GM21381 (cell line): Measurements from ENCODE around the gene B4GALNT2.
"Not testable (repeated sequence)": the region's sequence is repeated elsewhere in the genome, so short reads cannot be mapped to it uniquely, and the experiment has no call there.

Source experiments
- ATAC-seq: cut with Tn5 transposase; IDR thresholded peaks from one replicate; pipeline ENCODE4 v1.9.1; 2021; ENCODE audit warnings: mild to moderate bottlenecking, moderate library complexity; ENCODE audit not compliant: unreplicated experiment

The B4GALNT2 gene

DNA sequence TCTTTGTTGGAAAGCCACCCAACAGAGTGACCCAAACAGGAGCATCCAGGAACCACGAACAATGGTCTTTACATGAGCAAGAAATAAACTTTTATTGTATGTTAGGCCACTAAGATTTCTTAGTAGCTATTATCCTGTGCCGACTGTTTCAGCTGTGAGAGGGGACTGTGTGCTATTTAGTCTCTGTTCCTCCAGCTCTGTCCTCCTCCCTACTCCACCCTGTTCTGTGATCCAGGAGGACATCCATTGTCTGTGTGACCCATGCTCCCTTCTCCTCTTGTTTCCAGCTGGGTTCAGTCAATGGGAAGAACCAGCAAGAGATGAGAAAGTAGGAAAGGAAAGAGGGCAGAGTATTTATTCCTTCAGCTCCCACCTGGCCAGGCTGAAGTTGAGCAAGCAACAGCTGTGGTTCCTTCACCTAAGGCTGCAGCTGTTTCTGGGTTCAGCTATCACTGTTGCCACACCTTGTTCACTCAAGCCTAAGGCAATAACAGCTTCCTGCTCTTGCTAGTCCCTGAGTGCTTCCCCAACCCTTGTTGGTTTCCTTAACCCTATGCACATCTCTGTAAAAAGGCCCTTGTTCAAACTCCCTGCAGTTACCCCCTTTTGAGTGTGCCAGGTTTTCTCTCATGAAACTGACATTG, 14.9 kb upstream of the B4GALNT2 start:
- ATAC-seq = no peak

- no peak for ATAC-seq
These were observed 12.4 kb upstream of the B4GALNT2 start for GRCh38 chr17:49120166-49120565.

DNA sequence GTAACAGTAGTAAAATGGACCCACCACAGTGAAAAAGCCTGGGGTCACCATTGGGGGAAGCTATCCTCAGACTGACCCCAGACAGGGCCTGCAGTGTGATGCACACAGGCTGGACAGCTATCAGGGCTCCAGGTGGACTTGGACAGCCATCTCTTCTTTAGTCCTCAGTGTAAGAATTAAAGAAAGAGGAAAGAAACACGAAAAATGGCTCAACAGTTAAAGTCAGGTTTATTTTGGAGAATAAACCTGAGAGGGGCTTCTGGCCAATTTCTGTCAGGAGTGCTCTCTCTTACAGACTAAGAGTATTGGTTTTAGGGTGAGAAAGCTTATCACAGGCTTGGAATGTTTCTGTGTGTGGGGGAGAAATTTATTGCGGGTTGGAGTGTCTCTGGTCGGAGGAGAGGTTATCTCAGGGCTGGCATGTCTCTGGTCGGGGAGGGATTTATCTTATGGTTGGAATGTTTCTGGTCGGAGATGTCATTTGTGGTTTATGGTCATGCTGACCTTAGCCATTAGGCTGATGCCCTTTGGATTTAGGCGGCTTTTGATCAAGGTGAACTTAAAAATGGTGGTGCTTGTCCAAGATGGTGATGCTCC, 10.8 kb upstream of the B4GALNT2 start:
- no peak for ATAC-seq

DNA sequence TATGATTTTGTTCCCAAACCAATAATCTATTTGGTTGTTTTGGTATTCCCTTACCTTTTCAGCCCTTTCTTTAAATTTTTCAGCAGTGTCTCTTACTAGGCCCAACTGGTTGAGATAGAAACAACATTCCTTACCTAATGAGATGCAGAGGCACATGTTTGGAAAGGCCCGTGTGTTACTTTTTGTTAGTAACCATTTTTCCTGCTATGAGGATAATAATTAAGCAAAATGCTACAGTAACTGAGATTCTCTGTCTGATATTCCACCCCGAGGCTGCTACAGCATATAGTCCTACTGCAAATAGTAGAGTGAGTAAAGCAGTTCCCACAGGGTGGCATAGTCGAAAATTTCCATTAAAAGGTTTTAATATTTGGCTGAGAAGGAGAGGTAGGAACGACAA, 10.0 kb upstream of the B4GALNT2 start:
- no peak for ATAC-seq

DNA sequence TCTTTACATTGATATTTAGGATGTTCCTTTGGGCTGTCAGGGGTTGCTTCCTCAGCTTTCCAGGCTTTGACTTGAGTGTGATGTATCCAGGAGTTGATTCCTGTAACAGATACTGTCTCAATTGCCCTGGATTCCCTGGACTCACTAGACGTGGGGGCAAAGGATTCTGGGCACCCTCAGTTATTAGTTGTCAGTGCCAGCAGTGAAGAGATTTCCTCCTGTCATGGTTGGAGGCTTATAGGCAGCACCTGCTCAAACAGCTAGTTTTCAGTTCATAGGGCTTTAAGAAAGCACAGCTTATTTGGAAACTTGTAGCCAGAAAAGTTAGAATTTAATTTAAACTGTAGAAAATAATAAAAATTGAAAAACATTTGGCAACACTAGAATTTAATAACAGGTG, 9.5 kb upstream of the B4GALNT2 start:
- ATAC-seq = no peak

- ATAC-seq = no peak
These were observed 7.1 kb upstream of the B4GALNT2 start for GRCh38 chr17:49125449-49125848.

GRCh38 chr17:49126183-49126859, 6.2 kb upstream of the B4GALNT2 start:
- ATAC-seq = not testable (repeated sequence)

GRCh38 chr17:49129359-49129950, 3.1 kb upstream of the B4GALNT2 start:
- ATAC-seq = not testable (repeated sequence)

- ATAC-seq = no peak
These were observed 1.7 kb upstream of the B4GALNT2 start for GRCh38 chr17:49130891-49131290.

- ATAC-seq = no peak
These were observed 261 bp upstream of the B4GALNT2 start for GRCh38 chr17:49132317-49132698.

GRCh38 chr17:49136335-49136734, 3.8 kb downstream of the B4GALNT2 start:
- ATAC-seq = no peak

DNA sequence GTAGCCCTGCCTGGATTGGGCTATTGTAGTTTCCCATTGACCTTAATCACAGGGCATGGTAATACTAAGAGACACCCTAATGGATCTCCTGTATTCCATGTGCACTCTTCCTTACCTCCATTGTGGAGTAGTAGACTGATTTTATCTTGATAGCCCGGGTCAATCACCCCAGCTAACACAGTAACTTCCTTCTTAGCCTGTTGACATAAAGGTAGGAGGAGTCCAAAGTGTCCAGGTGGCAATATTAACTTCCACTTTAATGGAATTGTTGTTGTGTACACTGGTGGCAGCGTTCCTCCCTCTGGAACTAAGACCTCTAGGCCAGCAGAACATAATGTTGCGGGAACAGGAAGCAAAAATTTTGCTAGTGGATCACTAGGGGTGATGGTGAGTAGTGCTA, 13.1 kb downstream of the B4GALNT2 start:
- not testable (repeated sequence) for ATAC-seq

GRCh38 chr17:49146620-49147306, 14.2 kb downstream of the B4GALNT2 start:
- ATAC-seq = no peak

DNA sequence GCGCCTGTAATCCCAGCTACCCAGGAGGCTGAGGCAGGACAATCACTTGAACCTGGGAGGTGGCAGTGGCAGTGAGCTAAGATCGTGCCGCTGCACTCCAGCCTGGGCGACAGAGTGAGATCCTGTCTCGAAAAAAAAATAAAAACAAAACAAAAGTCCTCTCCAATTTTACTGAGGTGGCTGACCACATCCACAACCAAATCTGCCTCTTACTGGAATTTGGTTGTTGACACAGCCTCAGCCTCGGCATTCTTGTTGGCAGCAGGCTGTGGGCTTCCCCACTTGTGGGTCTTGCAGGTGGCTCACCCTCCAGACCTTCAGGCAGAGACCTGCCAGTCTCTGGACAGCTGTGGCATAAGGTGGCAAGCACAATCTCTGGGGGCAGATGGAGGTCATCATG, 15.6 kb downstream of the B4GALNT2 start:
- no peak for ATAC-seq

- no peak for ATAC-seq
These were observed 19.4 kb downstream of the B4GALNT2 start for GRCh38 chr17:49151996-49152395.

GRCh38 chr17:49156256-49156655, 23.7 kb downstream of the B4GALNT2 start:
- no peak for ATAC-seq

- ATAC-seq = no peak
These were observed 25.2 kb downstream of the B4GALNT2 start for GRCh38 chr17:49157784-49158183.

DNA sequence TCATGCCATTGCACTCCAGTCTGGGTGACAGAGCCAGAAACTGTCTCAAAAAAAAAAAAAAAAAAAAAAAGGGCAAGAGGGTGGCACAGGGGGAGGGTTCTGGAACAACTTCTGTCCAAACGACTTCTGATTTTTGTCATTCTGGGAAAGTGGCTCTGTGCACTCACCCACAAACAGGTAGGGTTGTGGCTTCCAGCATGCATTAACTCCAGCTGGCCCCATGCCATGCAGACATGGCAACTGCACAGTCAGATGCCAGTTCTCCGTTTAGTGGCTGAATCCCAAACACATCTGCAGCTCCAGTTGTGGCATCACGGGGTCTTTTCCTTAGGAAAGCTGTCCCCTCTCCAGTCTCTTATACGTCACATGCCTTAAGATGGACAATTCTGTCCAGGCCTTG, 30.3 kb downstream of the B4GALNT2 start:
- ATAC-seq = no peak

DNA sequence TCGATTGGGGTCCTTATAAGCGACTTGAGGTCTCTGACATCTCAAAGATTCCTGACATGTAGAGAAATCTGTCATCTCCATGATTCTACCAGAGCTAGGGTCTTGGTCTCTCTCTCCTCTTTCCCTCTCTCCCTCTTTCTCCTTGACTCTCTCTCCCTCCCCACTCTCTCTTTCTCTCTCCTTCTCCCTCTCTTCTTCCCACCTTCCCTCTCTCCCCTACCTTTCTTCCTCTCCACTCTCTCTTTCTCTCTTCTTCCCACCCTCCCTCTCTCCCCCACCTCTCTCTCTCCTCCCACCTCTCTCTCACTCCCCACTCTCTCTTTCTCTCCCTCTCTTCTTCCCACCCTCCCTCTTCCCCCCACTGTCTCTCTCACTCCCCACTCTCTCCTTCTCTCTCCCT, 32.6 kb downstream of the B4GALNT2 start:
- no peak for ATAC-seq

GRCh38 chr17:49168706-49169105, 36.1 kb downstream of the B4GALNT2 start:
- no peak for ATAC-seq

DNA sequence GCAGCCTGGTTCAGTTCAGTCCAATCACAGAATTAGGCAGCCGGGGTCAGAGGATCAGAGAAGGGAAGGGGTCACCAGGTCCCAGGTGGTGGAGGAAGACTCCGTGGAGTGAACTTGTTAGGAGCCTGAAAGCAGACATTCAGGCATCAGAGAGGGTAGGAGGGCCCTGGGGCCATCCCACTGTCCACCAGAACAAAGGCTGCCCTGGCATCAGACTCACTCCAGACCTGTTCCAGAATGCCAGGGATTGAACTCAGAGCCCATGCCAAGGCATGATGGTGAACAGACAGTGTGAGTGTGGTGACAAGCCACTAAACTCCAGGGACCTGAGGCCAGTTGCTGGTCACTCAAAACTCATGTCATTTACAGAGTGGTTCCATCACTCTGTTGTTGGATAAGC, 37.6 kb downstream of the B4GALNT2 start:
- no peak for ATAC-seq
